Common myeloid progenitor, CD34-positive (primary cell): ENCODE data around the gene ADAMTS10.
A peak's percentile ranks its signal among the peaks of the same experiment; 100 is the strongest.
"Not testable (repeated sequence)": the region's sequence is repeated elsewhere in the genome, so short reads cannot be mapped to it uniquely, and the experiment has no call there.

Experiments
- CTCF ChIA-PET: fragments of 350-600 bp; sonication (Branson Sonifier 250); formaldehyde crosslinking; loops from one replicate; lab custom pipeline; 2021; ENCODE audit warnings: antibody characterized with exemption; lab: Charles Lee
- POLR2A ChIA-PET: fragments of 350-600 bp; sonication (Branson Sonifier 250); formaldehyde crosslinking; loops from one replicate; lab custom pipeline; 2021; ENCODE audit warnings: antibody characterized with exemption; lab: Charles Lee
- DNase-seq, 3 donors: peaks; one replicate each; pipeline versions ENCODE4 v3.0.0 to v3.0.0-alpha.2; 2013
- H3K27ac ChIP-seq, 2 experiments: 1 replicate in 1 of 2; 2 replicates in 1 of 2; pipeline ENCODE4 v1.7.0; 2013; ENCODE audit warnings: inconsistent platforms in 2 of 2, low read length in 2 of 2, mild to moderate bottlenecking in 2 of 2, low read depth in 1 of 2, moderate library complexity in 1 of 2; ENCODE audit not compliant: severe bottlenecking in 2 of 2, insufficient read depth in 1 of 2, poor library complexity in 1 of 2
- H3K27me3 ChIP-seq, 5 experiments: replicated peaks in 2 of 5; 1 replicate in 3 of 5; 2 replicates in 2 of 5; pipeline versions ENCODE4 v1.6.1 to v1.7.0; 2013; ENCODE audit warnings: low read length in 4 of 5, mild to moderate bottlenecking in 2 of 5, moderate library complexity in 2 of 5, inconsistent platforms in 1 of 5; ENCODE audit not compliant: insufficient read depth in 5 of 5, control insufficient read depth in 4 of 5
- H3K36me3 ChIP-seq, 4 experiments: 1 replicate in 2 of 4; 2 replicates in 2 of 4; pipeline versions ENCODE4 v1.6.1 to v1.7.0; 2013; ENCODE audit warnings: low read length in 3 of 4, control low read depth in 1 of 4, mild to moderate bottlenecking in 1 of 4; ENCODE audit not compliant: control insufficient read depth in 4 of 4, insufficient read depth in 4 of 4
- H3K4me1 ChIP-seq, 4 experiments: 1 replicate in 3 of 4; 2 replicates in 1 of 4; pipeline versions ENCODE4 v1.6.1 to v1.7.1; 2013; ENCODE audit warnings: low read length in 3 of 4, mild to moderate bottlenecking in 3 of 4, control low read depth in 1 of 4, inconsistent platforms in 1 of 4, moderate library complexity in 1 of 4; ENCODE audit not compliant: control insufficient read depth in 4 of 4, insufficient read depth in 4 of 4; ENCODE audit errors: control extremely low read depth in 1 of 4
- H3K4me3 ChIP-seq, 7 experiments: 1 replicate in 4 of 7; 2 replicates in 3 of 7; pipeline versions ENCODE4 v1.5.1 to v1.7.0; 2013; ENCODE audit warnings: mild to moderate bottlenecking in 7 of 7, low read length in 6 of 7, moderate library complexity in 6 of 7, inconsistent platforms in 2 of 7, low read depth in 2 of 7, control low read depth in 1 of 7; ENCODE audit not compliant: insufficient read depth in 4 of 7, control insufficient read depth in 1 of 7; ENCODE audit errors: extremely low read depth in 1 of 7
- H3K9me3 ChIP-seq, 5 experiments: 1 replicate in 4 of 5; 2 replicates in 1 of 5; pipeline versions ENCODE4 v1.6.1 to v1.7.1; 2013; ENCODE audit warnings: low read length in 4 of 5, mild to moderate bottlenecking in 2 of 5, inconsistent platforms in 1 of 5, low read depth in 1 of 5, moderate library complexity in 1 of 5; ENCODE audit not compliant: control insufficient read depth in 4 of 5, insufficient read depth in 2 of 5; ENCODE audit errors: control extremely low read depth in 1 of 5
- WGBS: methylation state at CpG from one replicate; pipeline ENCODE4 v1.1.5; 2013; ENCODE audit not compliant: insufficient coverage; 5-methylcytosine and 5-hydroxymethylcytosine counted together

Gene ADAMTS10

DNA sequence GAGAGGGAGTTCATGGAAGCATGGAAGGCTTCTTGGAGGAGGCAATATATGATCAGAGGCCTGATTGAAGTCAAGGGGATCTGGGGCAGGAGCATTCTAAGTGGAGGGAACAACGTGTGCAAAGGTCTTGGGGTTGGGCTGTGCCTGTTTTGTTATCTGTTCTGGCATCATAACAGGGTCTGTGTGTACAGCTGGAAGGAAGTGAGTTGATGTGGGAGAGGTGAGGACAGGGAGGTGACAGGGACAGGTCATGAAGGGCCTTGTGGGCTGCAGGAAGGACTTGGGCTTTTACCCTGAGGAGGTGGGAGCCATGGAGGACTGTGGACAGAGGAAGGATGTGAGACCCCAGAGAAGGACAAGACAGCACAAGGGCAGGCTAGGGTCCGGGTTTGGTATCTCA lies 18.7 kb upstream of the ADAMTS10 start:
- H3K4me3 ChIP-seq = no peak overlapping the region
- no peak for DNase-seq
- no peaks in the 10 kb centered on the region for H3K27me3 ChIP-seq
- no peaks in the 10 kb centered on the region for H3K36me3 ChIP-seq
- H3K9me3 ChIP-seq = no peaks in the 10 kb centered on the region
- no peak overlapping the region for H3K27ac ChIP-seq
- 100% methylated on average over 1 of the region's 2 CpGs for WGBS
- CTCF ChIA-PET = no interaction called here
- POLR2A ChIA-PET = no interaction called here
- H3K4me1 ChIP-seq = peaks cover 0 to 5% (median 2%) of the 10 kb centered on the region in 4 experiments

DNA sequence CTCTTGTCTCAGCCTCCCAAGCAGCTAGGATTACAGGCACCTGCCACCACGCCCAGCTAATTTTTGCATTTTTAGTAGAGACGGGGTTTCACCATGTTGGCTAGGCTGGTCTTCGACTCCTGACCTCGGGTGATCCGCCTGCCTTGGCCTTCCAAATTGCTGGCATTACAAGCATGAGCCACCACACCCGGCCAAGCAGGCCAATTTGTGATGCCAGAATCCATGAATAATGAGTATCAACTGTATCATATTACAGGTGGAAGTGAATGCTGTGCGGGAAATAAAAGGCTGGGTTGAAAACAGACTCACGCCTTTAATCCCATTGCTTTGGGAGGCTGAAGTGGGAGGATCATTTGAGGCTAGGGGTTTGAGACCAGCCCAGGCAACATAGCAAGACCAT lies 16.3 kb upstream of the ADAMTS10 start:
- no peak overlapping the region for H3K27ac ChIP-seq
- H3K4me3 ChIP-seq = no peak overlapping the region
- no peaks in the 10 kb centered on the region for H3K9me3 ChIP-seq
- CTCF ChIA-PET = interaction anchor here (1.2 kb wide), 1 partner anchor 15 kb away, joined by 4 read pairs; no protein-coding TSS in a partner anchor
- DNase-seq = no peak
- H3K4me1 ChIP-seq = no peaks in the 10 kb centered on the region
- H3K36me3 ChIP-seq = no peaks in the 10 kb centered on the region
- 79% methylated on average over 3 of the region's 8 CpGs for whole genome bisulfite sequencing
- POLR2A ChIA-PET = no interaction called here
- H3K27me3 ChIP-seq = no peaks in the 10 kb centered on the region

DNA sequence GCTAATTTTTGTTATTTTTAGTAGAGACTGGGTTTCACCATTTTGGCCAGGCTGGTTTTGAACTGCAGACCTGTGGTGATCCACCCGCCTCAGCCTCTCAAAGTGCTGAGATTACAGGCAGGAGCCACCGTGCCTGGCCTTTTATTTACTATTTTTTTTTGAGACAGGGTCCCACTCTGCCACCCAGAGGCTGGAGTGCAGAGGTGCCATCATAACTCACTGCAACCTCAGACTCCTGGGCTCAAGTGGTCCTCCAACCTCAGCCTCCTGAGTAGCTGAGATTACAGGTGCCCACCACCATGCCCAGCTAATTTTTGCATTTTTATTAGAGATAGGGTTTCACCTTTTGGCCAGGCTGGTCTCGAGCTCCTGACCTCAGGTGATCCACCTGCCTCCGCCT lies 12.4 kb upstream of the ADAMTS10 start:
- H3K36me3 ChIP-seq, H3K9me3 ChIP-seq, H3K4me1 ChIP-seq, H3K4me3 ChIP-seq, H3K27me3 ChIP-seq, H3K27ac ChIP-seq, POLR2A ChIA-PET: not testable (repeated sequence)
- WGBS = 63% methylated on average over 4 of the region's 4 CpGs
- CTCF ChIA-PET = interaction anchor here (0.6 to 2.9 kb wide), 6 partner anchors 8 to 32 kb away, joined by 3 to 10 read pairs (median 4); partner anchors contain the start of gene NFILZ
- peak in 2 of 3 donors; percentile 37 to 40 for DNase-seq

DNA sequence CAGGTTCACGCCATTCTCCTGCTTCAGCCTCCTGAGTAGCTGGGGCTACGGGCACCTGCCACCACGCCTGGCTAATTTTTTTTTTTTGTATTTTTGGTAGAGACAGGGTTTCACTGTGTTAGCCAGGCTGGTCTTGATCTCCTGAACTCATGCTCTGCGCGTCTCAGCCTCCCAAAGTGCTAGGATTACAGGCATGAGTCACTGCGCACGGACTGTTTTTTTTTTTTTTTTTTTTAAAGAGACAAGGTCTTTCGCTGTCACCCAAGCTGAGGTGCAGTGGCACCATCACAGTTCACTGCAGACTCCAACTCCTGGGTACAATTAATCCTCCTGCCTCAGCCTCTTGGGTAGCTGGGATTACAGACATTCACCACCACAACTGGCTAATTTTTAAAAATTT lies 8.2 kb upstream of the ADAMTS10 start:
- no peak for DNase-seq
- Histone ChIP-seq H3K36me3 (no peaks in the 10 kb centered on the region), H3K9me3 (no peaks in the 10 kb centered on the region), H3K4me3 (no peak overlapping the region), H3K27ac (no peak overlapping the region), H3K4me1 (peaks cover 0 to 4% (median 0%) of the 10 kb centered on the region in 4 experiments), H3K27me3 (no peaks in the 10 kb centered on the region)
- CTCF ChIA-PET = interaction anchor here (1.3 to 1.5 kb wide), 3 partner anchors 24 to 76 kb away, joined by 3 to 6 read pairs (median 4); no protein-coding TSS in a partner anchor
- POLR2A ChIA-PET = interaction anchor here (0.6 to 0.7 kb wide), 3 partner anchors 10 to 1172 kb away, joined by 3 to 5 read pairs (median 4); no protein-coding TSS in a partner anchor
- WGBS = 100% methylated on average over 6 of the region's 8 CpGs

DNA sequence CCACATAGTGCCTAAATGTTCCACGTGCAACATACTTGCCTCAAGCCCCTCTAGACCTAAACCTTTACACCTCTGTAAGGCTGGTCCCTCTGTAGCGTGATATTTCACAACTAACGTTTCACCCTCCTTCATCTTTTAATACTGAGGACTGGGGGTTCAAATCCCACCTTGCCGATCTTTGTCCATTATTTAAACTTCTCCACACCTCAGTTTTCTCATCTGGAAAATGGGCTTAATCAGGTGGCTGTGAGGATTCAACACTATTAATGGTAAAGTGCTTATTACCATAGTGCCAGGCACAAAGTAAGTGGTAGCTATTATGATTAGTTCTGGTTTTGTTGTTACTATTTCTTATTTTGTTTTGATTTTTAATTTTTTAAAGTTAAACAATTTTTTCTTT lies 7.5 kb upstream of the ADAMTS10 start:
- Histone ChIP-seq H3K27ac (no peak overlapping the region), H3K4me3 (no peak overlapping the region), H3K9me3 (no peaks in the 10 kb centered on the region), H3K4me1 (peaks cover 0 to 4% (median 0%) of the 10 kb centered on the region in 4 experiments), H3K36me3 (no peaks in the 10 kb centered on the region), H3K27me3 (no peaks in the 10 kb centered on the region)
- DNase-seq = no peak
- ChIA-PET CTCF (interaction anchor here (0.9 to 1.5 kb wide), 5 partner anchors 10 to 81 kb away, joined by 3 to 6 read pairs (median 4); partner anchors contain the start of gene ACTL9), POLR2A (interaction anchor here (0.6 to 0.7 kb wide), 2 partner anchors 10 to 51 kb away, joined by 4 to 5 read pairs; no protein-coding TSS in a partner anchor)
- 93% methylated on average over 3 of the region's 4 CpGs for WGBS

GRCh38 chr19:8617325-8617724 lies 6.8 kb upstream of the ADAMTS10 start:
- H3K36me3 ChIP-seq, H3K9me3 ChIP-seq, H3K27me3 ChIP-seq, POLR2A ChIA-PET, DNase-seq, H3K27ac ChIP-seq, H3K4me3 ChIP-seq, H3K4me1 ChIP-seq: not testable (repeated sequence)
- WGBS = 98% methylated on average over 9 of the region's 15 CpGs
- CTCF ChIA-PET = interaction anchor here (0.9 to 1.5 kb wide), 4 partner anchors 11 to 81 kb away, joined by 3 to 6 read pairs (median 4); partner anchors contain the start of gene ACTL9

DNA sequence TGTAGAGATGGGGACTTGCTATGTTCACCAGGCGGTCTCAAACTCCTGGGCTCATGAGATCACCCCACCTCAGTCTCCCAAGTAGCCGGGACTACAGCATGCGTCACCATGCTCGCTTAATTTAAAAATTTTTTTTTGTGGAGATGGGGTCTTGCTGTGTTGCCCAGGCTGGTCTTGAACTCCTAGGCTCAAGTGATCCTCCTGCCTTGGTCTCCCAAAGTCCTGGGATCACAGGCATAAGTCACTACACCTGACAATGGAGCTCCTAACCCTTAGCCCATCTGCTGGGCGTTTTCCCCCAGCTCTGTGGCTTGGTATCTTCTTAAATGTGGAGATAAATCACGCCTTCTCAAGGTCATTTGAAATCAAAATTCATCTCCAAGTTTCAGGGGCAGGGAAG lies 6.3 kb upstream of the ADAMTS10 start:
- no peak for DNase-seq
- no peak overlapping the region for H3K27ac ChIP-seq
- CTCF ChIA-PET = interaction anchor here (0.6 to 4.1 kb wide), 6 partner anchors 11 to 78 kb away, joined by 3 to 28 read pairs (median 4); partner anchors contain the start of gene MYO1F
- peaks cover 0 to 7% (median 1%) of the 10 kb centered on the region in 4 experiments for H3K4me1 ChIP-seq
- no peaks in the 10 kb centered on the region for H3K36me3 ChIP-seq
- no CpG with 5 or more reads among the region's 6 CpGs for WGBS
- POLR2A ChIA-PET = no interaction called here
- no peaks in the 10 kb centered on the region for H3K27me3 ChIP-seq
- no peak overlapping the region for H3K4me3 ChIP-seq
- no peaks in the 10 kb centered on the region for H3K9me3 ChIP-seq
